Muscle of back (tissue), 11 donors: ENCODE data around the gene SRRM4. TPM values are rescaled to one million over a fixed set of nuclear protein-coding genes. Genes with fewer than 3 reads are reported as not detected.
A peak's percentile ranks its signal among the peaks of the same experiment; 100 is the strongest.
"Not testable (repeated sequence)": the region's sequence is repeated elsewhere in the genome, so short reads cannot be mapped to it uniquely, and the experiment has no call there.

ENCODE experiments used
- DNase-seq, 3 donors: peaks; one replicate each; pipeline versions ENCODE4 v3.0.0 to v3.0.0-alpha.2; 2013
- polyA plus RNA-seq, 10 donors: library from polyadenylated mRNA; unstranded; fragments of 120-200 nt; gene quantifications; one replicate each; pipeline ENCODE4 v1.2.1, GENCODE V29; 2013; ENCODE audit not compliant: insufficient read length in 10 of 10

The SRRM4 gene
- polyA plus RNA-seq, 10 donors, result 0.12 to 0.32 (median 0.16) TPM

- DNase-seq, result peak; percentile 58 to 82 (median 66)
Measured at GRCh38 chr12:119008691-119009221, 27.4 kb downstream of the SRRM4 start.

- no peak for DNase-seq
Measured at GRCh38 chr12:119011231-119011630, 29.9 kb downstream of the SRRM4 start.

- DNase-seq, result no peak
Measured at GRCh38 chr12:119012179-119012578, 30.8 kb downstream of the SRRM4 start.

GRCh38 chr12:119013023-119013422 lies 31.7 kb downstream of the SRRM4 start:
- no peak for DNase-seq

GRCh38 chr12:119014368-119014767 lies 33.0 kb downstream of the SRRM4 start:
- DNase-seq, result no peak

- DNase-seq, result no peak
Measured at GRCh38 chr12:119016715-119017114, 35.4 kb downstream of the SRRM4 start.

- no peak for DNase-seq
Measured at GRCh38 chr12:119019166-119019565, 37.8 kb downstream of the SRRM4 start.

- no peak for DNase-seq
Measured at GRCh38 chr12:119020406-119021360, 39.3 kb downstream of the SRRM4 start.

- no peak for DNase-seq
Measured at GRCh38 chr12:119024356-119024755, 43.0 kb downstream of the SRRM4 start.

GRCh38 chr12:119025786-119026185 lies 44.4 kb downstream of the SRRM4 start:
- DNase-seq, result no peak

- not testable (repeated sequence) for DNase-seq
Measured at GRCh38 chr12:119033332-119033731, 52.0 kb downstream of the SRRM4 start.

- peak; percentile 1 to 34 (median 11) for DNase-seq
Measured at GRCh38 chr12:119036878-119037825, 55.8 kb downstream of the SRRM4 start.

GRCh38 chr12:119044094-119044493 lies 62.8 kb downstream of the SRRM4 start:
- DNase-seq, result no peak

- DNase-seq, result no peak
Measured at GRCh38 chr12:119047641-119048040, 66.3 kb downstream of the SRRM4 start.

- DNase-seq, result no peak
Measured at GRCh38 chr12:119050663-119051062, 69.3 kb downstream of the SRRM4 start.

- no peak for DNase-seq
Measured at GRCh38 chr12:119051474-119051873, 70.1 kb downstream of the SRRM4 start.

GRCh38 chr12:119052001-119052400 lies 70.7 kb downstream of the SRRM4 start:
- no peak for DNase-seq

GRCh38 chr12:119055977-119056376 lies 74.6 kb downstream of the SRRM4 start:
- no peak for DNase-seq

GRCh38 chr12:119060847-119061796 lies 79.8 kb downstream of the SRRM4 start:
- peak; percentile 41 to 73 (median 66) for DNase-seq

- DNase-seq, result peak in 1 of 3 donors; percentile 8
Measured at GRCh38 chr12:119068129-119068856, 87.0 kb downstream of the SRRM4 start.
